GM19351 (cell line): ENCODE measurements around the gene ERG28.
"Not testable (repeated sequence)": the region's sequence is repeated elsewhere in the genome, so short reads cannot be mapped to it uniquely, and the experiment has no call there.

ENCODE experiments used
- ATAC-seq: cut with Tn5 transposase; IDR thresholded peaks from one replicate; pipeline ENCODE4 v1.9.1; 2021; ENCODE audit warnings: mild to moderate bottlenecking, moderate library complexity; ENCODE audit not compliant: unreplicated experiment

The ERG28 gene

GRCh38 chr14:75626863-75627262 is 33.8 kb downstream of the ERG28 start:
- ATAC-seq = no peak

GRCh38 chr14:75626396-75626795 is 34.3 kb downstream of the ERG28 start:
- ATAC-seq = no peak

GRCh38 chr14:75625034-75625433 is 35.6 kb downstream of the ERG28 start:
- no peak for ATAC-seq

- no peak for ATAC-seq
These were observed 41.1 kb downstream of the ERG28 start for GRCh38 chr14:75619548-75619947.

GRCh38 chr14:75615200-75615599 is 45.5 kb downstream of the ERG28 start:
- no peak for ATAC-seq

GRCh38 chr14:75614179-75614578 is 46.5 kb downstream of the ERG28 start:
- ATAC-seq = no peak

GRCh38 chr14:75612157-75612556 is 48.5 kb downstream of the ERG28 start:
- no peak for ATAC-seq

GRCh38 chr14:75610834-75611233 is 49.8 kb downstream of the ERG28 start:
- ATAC-seq = no peak

- ATAC-seq = no peak
These were observed 50.8 kb downstream of the ERG28 start for GRCh38 chr14:75609606-75610475.

- ATAC-seq = no peak
These were observed 51.6 kb downstream of the ERG28 start for GRCh38 chr14:75609116-75609515.

- no peak for ATAC-seq
These were observed 52.6 kb downstream of the ERG28 start for GRCh38 chr14:75607842-75608640.

- ATAC-seq = no peak
These were observed 53.6 kb downstream of the ERG28 start for GRCh38 chr14:75607044-75607443.

GRCh38 chr14:75605916-75606315 is 54.8 kb downstream of the ERG28 start:
- ATAC-seq = no peak

- ATAC-seq = no peak
These were observed 55.5 kb downstream of the ERG28 start for GRCh38 chr14:75604979-75605851.

- ATAC-seq = no peak
These were observed 58.2 kb downstream of the ERG28 start for GRCh38 chr14:75602503-75602902.

- ATAC-seq = not testable (repeated sequence)
These were observed 59.6 kb downstream of the ERG28 start for GRCh38 chr14:75601061-75601460.

GRCh38 chr14:75600100-75600499 is 60.6 kb downstream of the ERG28 start:
- ATAC-seq = not testable (repeated sequence)
